Measurements from ENCODE around the gene MRTO4. TPM values are rescaled to one million over a fixed set of nuclear protein-coding genes. Genes with fewer than 3 reads are reported as not detected.

MRTO4 gene
- total and polyA plus RNA-seq, 2 of the 13 experiments (the other 11 are each of a cell fraction or from before 2014, with no cell fraction given): 28.1 to 59.2 TPM

Small RNAs within 50 kb of the gene (small RNA-seq; reads per million reads assigned to genes)
- gene RNU6-1099P (ENCODE audit: insufficient read depth in 2 of 3, insufficient read length in 3 of 3, low read depth in 2 of 3, low replicate concordance in 1 of 3): 0 reads per million in 3 experiments

Other genes with a start within 250 kb of the MRTO4 start
- gene UBR4, start 41.5 kb upstream of the MRTO4 start, total RNA-seq (2016; rRNA removed; fragmentation: Illumina TruSeq; extraction: Trizol): 59.1 and 66.2 TPM in 2 replicates
- gene UBR4, start 41.5 kb upstream of the MRTO4 start, polyA plus RNA-seq (2011; rRNA removed): 106 and 137 TPM in 2 replicates
- gene EMC1, start 281 bp upstream of the MRTO4 start, total RNA-seq (2016; rRNA removed; fragmentation: Illumina TruSeq; extraction: Trizol): 22.1 and 61.3 TPM in 2 replicates
- gene EMC1, start 281 bp upstream of the MRTO4 start, polyA plus RNA-seq (2011; rRNA removed): 38.0 and 41.8 TPM in 2 replicates
- gene AKR7A3, start 37.0 kb downstream of the MRTO4 start, total RNA-seq (2016; rRNA removed; fragmentation: Illumina TruSeq; extraction: Trizol): 0.15 and 1.00 TPM in 2 replicates
- gene AKR7A3, start 37.0 kb downstream of the MRTO4 start, polyA plus RNA-seq (2011; rRNA removed): 0.58 and 1.0 TPM in 2 replicates
- 75.6 and 91.8 TPM in 2 replicates for gene AKR7A2, start 60.3 kb downstream of the MRTO4 start, total RNA-seq (2016; rRNA removed; fragmentation: Illumina TruSeq; extraction: Trizol)
- gene AKR7A2, start 60.3 kb downstream of the MRTO4 start, polyA plus RNA-seq (2011; rRNA removed): 40.8 and 45.2 TPM in 2 replicates
- 8.5 and 18.9 TPM in 2 replicates for gene SLC66A1, start 60.5 kb downstream of the MRTO4 start, total RNA-seq (2016; rRNA removed; fragmentation: Illumina TruSeq; extraction: Trizol)
- 15.4 and 24.4 TPM in 2 replicates for gene SLC66A1, start 60.5 kb downstream of the MRTO4 start, polyA plus RNA-seq (2011; rRNA removed)
- gene CAPZB, start 233.7 kb downstream of the MRTO4 start, total RNA-seq (2016; rRNA removed; fragmentation: Illumina TruSeq; extraction: Trizol): 58.9 and 84.1 TPM in 2 replicates
- 68.8 and 76.9 TPM in 2 replicates for gene CAPZB, start 233.7 kb downstream of the MRTO4 start, polyA plus RNA-seq (2011; rRNA removed)